Left forelimb (tissue), 1 donor: Measurements from ENCODE around the gene CYSLTR2.

Experiments
- DNase-seq: peaks from one replicate; pipeline ENCODE4 v3.0.0-alpha.2; 2018; ENCODE audit warnings: low spot score

CYSLTR2 gene, protein sequence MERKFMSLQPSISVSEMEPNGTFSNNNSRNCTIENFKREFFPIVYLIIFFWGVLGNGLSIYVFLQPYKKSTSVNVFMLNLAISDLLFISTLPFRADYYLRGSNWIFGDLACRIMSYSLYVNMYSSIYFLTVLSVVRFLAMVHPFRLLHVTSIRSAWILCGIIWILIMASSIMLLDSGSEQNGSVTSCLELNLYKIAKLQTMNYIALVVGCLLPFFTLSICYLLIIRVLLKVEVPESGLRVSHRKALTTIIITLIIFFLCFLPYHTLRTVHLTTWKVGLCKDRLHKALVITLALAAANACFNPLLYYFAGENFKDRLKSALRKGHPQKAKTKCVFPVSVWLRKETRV

DNA sequence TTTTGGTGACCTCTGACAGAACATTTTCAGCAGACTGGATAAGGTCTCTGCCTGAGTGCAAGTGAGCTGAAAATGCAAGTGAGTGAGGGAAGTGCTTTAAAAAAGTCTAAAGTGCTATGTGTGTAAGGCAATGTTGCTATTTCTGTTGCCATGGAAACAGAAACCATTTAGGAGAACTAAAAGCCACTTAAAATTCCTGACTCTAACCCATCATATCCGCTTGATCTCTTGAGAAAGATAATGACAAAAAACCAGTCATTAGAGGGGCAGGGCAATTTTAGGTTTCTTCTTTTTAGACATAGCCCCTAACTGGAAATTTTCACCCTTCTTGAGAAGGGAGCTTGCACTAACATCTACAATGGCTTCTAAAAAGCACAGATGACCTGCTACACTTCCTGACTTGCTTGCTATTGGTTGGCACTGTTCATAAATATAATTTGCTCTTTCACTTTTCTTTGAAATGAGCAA lies at the start of gene CYSLTR2:
Gene CYSLTR2, plus strand, starts transcription at position 458 of the 468 bp plus-strand sequence. CDS start 52,889 bp downstream, outside the sequence.
- no peak for DNase-seq

DNA sequence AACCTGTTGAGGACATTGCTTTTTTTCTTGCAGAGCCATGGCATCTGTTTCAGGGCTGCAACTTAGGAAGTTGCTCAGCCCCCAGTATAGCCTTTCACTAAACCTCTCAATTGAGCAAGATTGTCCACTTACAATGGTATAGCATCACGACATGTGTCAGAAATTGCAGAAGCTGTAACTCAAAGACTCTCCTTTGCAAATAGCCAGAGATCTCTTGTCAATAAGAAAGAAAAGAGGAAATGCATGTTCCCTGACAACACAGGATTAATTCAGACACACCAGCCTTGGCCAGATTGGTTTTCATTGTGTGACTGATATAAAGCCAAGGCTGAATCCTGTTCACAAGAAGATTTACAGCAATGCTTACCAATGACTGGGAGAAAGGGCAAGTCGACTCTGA lies 38.7 kb upstream of the CYSLTR2 start:
- no peak for DNase-seq

- DNase-seq: no peak
These were observed 34.8 kb upstream of the CYSLTR2 start for GRCh38 chr13:48618937-48619336.

DNA sequence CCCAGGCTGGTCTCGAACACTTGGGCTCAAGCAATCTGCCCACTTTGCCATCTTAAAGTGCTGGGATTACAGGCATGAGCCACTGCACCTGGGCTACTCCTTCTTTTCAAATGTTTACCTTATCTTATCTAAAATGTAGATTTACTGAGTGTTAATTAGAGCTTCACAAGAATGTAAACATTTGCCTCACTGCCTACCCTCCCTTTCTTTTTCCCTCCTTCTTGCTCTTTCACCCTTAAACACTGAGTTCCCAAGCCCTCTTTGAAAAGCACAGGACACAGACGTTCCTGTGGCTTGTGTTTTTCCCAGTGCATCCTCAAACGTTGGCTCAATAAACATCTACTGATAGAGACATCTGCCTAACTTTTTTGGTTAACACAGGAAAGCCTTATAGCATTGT lies 32.7 kb upstream of the CYSLTR2 start:
- DNase-seq: no peak

- no peak for DNase-seq
These were observed 29.7 kb upstream of the CYSLTR2 start for GRCh38 chr13:48624016-48624415.

DNA sequence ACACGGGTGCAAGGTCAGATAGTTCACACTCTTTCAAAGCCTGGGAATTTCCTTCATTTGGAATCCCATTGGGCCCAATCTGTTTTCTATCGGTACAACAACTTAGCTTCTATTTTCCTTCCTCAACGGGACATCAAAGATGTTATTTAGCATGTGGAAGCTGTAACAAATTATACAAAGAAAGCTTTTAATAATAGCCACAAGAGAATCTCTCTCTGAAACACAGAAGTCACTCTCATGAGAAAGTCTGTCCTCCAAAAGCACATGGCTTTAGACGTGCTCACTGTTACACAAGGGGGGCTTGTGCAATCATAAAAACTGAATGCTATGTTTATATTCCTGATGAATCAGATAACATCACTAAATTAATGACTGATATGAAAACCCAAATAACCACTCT lies 28.9 kb upstream of the CYSLTR2 start:
- DNase-seq: no peak

- DNase-seq: no peak
These were observed 28.2 kb upstream of the CYSLTR2 start for GRCh38 chr13:48625413-48626076.

DNA sequence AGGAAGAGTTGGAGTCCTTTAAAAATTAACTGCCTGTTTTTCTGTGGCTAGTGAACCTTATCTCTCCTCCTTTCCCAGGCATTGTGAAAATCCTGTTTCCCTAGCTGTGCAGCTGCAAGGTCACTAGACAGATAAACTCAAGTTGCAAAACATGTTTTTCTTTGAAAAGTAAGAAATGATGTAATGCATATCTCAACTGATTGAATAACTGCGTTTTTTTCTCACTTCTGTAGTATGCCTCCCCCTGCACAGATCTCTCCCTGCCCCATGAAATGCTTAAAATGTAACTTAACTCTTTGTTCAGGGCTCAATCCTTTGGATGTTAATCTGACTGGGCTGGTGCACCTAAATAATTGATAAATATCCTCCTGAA lies 27.7 kb upstream of the CYSLTR2 start:
- no peak for DNase-seq

- DNase-seq: no peak
These were observed 26.8 kb upstream of the CYSLTR2 start for GRCh38 chr13:48626726-48627451.

DNA sequence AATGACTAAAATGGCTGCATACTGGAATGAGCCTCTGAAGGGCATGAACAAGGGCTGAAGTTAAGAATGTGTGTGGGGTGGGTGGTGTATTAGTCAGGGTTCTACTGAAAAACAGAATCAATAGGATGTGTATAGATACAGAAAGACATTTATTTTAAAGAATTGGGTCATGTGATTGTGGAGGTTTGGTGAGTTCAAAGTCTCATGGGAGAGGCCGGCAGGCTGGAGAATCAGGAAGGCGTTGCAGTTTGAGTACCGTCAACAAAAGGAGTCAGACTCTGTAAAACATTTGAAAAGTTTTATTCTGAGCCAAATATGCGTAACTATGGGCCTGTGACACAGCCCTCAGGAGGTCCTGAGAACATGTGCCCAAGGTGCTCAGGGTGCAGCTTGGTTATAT lies 24.5 kb upstream of the CYSLTR2 start:
- no peak for DNase-seq

DNA sequence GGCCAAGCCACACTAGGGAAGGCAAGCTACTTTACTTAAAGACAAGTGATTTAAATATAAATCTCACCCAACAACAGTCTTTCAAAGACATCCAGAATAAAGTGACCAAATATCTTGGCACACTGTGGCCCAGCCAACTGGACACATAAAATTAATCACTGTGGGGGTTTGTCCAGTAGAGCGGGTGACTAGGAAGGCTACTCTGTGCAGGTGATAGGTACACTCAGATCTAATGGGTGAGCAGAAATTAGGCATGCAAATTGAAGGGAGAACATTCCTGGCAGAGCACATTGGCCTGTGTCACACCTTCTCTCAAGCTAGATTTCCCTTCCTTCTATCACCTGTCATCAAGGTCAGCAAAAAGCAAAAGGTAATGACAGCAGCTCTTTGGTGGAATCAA lies 23.4 kb upstream of the CYSLTR2 start:
- DNase-seq: no peak

GRCh38 chr13:48630773-48631172 lies 23.0 kb upstream of the CYSLTR2 start:
- DNase-seq: no peak

DNA sequence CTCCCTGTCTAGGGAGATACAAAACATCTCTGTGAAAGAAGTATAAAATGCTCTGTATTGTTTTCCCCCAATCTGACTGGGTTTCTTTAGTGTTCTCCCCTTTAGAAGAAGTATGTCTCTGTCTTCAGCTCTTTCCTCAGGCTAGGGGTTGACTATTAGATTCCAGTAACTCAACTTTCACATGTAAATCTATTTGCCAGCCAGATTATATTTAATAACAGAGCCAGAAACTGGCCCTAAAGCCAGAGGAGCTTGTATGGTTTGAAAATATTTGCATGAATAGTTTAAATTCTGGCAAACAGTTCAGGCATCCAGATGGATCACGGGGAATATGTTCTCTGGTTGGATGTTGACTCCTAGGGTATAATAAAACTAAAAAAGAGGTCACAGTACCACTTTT lies 22.3 kb upstream of the CYSLTR2 start:
- no peak for DNase-seq

DNA sequence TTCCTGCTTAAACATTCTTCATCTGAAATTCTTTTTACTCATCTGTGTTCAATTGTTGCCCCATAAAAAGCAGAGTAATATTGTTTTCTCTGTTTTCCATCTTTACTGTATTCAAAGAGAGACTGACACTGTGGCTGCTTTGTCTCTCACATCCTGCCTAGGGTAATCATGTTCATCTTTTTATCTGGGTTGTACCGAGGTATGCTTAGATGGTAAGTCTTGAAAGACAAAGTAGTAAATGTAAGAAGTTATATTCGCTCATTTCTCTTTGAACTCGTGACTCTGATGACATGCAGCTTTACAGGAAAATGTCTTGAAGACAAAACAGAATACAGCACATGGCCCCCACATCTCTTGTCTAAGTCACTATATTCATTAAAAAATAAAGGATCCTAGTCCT lies 20.0 kb upstream of the CYSLTR2 start:
- DNase-seq: no peak

DNA sequence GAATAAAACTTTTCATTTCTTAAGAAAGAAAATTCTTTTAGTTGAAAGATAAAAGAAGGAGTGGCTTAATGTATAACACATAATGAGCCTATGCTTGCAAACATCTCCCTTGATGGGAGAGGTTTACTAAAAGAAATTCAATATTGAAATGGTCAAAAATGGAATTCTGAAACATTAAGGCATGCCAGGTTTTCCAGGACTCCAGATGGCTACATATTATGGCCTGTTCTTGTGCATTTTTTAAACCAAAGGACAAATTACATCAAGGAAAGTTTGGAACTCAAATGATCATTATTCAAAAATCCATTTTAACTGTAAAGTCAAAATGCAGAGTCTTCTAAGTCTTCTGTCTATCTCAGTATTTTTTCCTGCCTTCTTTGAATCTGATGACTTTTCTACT lies 19.1 kb upstream of the CYSLTR2 start:
- DNase-seq: no peak

DNA sequence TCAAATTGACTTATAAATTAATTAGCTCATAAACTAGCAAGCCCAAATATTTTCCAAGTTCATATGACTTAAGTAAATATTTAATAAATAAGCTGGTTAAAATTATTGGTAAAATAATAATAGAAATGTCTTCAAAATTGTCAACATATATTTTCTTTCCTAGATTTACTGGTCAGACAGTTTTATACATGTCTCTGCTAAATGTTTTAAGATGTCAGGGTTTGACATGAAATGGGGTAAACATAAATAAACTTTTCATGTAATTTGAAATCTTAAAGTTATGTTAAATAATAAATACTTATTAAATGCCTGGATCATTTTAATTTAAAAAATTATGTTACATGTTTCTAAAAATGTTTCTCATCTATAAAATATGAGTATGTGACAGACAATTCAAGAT lies 18.3 kb upstream of the CYSLTR2 start:
- no peak for DNase-seq

DNA sequence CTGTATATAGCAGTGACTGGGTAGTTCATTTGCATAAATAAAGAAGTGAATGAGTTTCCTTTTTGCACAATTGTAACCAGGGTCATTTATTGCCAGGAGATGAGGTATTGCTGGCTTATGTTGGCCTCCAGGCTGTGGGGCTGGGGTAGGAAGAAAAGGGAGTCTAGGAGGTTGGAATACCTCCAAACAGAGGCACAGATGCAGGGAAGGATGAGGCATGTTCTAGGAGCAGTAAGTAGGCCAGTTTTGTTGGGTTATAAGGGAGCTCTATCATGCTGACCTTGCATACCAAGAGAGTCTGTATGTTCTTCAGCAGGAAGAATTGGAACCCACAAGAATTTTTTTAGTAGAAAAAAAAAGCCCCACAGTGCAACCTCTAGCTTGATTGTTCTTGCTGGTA lies 17.2 kb upstream of the CYSLTR2 start:
- DNase-seq: no peak

GRCh38 chr13:48637601-48638000 lies 16.1 kb upstream of the CYSLTR2 start:
- DNase-seq: no peak

GRCh38 chr13:48640767-48641166 lies 13.0 kb upstream of the CYSLTR2 start:
- no peak for DNase-seq

- DNase-seq: no peak
These were observed 12.3 kb upstream of the CYSLTR2 start for GRCh38 chr13:48641404-48641803.

DNA sequence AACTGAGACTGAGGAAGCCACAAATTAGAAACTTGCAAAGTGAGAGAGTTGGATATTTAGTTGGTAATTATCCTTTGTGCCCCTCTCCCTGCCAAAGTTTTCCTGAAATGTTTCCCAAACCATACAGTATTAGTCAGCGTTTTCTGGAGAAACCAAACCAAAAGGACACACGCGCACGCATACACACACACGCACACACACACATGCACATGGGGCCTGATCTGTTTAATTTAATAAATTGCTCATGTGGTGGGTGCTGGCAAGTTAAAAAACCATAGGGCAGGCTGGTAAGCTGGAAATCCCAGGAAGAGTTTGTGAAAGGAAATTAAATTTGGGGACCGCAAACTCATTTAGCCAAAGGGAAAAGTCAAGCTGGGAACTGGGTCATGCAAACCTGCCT lies 11.7 kb upstream of the CYSLTR2 start:
- no peak for DNase-seq

DNA sequence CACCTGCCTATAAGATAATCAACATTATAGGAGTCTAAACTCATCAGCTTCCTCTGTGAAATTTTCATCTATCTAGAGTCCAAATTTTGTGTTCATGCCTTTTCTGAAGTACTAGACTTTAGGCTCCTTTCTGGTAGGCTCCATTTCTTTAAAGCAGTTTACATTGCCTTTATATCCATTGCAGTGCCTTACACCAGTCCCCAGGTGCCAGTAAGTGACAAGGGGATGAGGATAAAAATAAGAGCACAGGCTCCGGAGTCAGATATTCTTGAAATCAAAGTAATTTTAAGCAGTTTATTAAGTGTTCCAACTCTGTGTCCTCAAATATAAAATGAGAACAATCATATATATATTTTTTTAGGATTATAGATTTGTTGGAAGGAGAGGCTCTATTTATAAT lies 10.6 kb upstream of the CYSLTR2 start:
- DNase-seq: no peak

GRCh38 chr13:48644141-48644540 lies 9.6 kb upstream of the CYSLTR2 start:
- DNase-seq: no peak
